AG10803 (cell line): ENCODE measurements around the gene CHRNA7.

Experiments
- DNase-seq: peaks from one replicate; pipeline ENCODE4 v3.0.0; 2010; ENCODE audit warnings: low read depth
- H3K4me3 ChIP-seq: 2 replicates; pipeline ENCODE4 v1.5.1; 2011; ENCODE audit warnings: mild to moderate bottlenecking, low read length, control low read depth
- TF ChIP-seq, protein P1 (sequence below): conservative IDR thresholded peaks from 2 replicates; pipeline ENCODE4 v1.5.1; 2011; ENCODE audit warnings: mild to moderate bottlenecking, low read length, control low read depth, inconsistent platforms

CHRNA7 gene

DNA sequence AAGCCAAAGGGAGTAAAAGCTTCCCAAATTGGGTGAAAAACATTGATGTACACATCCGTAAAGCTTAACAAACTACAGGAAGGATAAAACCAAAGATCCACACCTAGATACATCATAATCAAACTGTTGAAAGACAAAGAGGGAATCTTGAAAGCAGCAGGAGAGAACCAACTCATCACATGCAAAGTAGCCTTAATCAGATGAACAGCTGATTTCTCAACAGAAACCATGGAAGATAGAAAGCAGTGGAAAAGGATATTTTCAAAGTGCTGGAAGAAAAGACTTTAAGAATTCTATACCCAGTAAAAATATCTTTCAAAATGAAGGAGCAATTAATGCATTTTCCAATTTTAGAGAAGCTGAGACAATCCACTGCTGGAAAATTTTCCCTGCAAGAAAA is 36.8 kb downstream of the CHRNA7 start:
- TF ChIP-seq, protein P1, sequence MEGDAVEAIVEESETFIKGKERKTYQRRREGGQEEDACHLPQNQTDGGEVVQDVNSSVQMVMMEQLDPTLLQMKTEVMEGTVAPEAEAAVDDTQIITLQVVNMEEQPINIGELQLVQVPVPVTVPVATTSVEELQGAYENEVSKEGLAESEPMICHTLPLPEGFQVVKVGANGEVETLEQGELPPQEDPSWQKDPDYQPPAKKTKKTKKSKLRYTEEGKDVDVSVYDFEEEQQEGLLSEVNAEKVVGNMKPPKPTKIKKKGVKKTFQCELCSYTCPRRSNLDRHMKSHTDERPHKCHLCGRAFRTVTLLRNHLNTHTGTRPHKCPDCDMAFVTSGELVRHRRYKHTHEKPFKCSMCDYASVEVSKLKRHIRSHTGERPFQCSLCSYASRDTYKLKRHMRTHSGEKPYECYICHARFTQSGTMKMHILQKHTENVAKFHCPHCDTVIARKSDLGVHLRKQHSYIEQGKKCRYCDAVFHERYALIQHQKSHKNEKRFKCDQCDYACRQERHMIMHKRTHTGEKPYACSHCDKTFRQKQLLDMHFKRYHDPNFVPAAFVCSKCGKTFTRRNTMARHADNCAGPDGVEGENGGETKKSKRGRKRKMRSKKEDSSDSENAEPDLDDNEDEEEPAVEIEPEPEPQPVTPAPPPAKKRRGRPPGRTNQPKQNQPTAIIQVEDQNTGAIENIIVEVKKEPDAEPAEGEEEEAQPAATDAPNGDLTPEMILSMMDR: no peak

DNA sequence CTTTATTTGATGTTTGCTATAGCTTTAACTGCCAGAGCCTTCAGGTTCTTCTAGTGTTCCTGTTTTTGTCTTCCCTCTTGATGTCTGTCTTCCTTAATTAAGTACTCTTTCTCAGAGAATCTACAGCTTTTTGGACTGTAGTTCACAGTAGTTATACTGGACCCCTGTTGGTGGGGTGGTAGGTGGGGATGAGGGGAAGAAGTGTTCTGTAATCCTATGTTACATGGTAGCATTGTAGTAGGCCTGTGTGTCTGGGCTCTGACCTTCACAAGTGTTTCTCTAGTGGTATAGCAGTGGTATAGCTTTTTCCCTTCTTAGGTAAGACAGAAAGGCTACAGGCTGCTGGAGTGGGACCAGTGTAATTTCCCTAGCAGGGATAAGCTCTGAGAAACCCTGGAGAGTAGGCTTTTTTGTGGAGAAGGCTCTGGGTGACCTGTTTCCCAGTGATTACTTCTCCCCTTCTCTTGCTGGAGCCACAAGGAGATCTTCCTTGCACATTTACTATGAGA is 59.6 kb downstream of the CHRNA7 start:
- H3K4me3 ChIP-seq: no peak overlapping the region
- TF ChIP-seq, protein P1: no peak

More for the DNA sequence above, 36.8 kb downstream of the CHRNA7 start:
- H3K4me3 ChIP-seq: no peak overlapping the region
- no peak for DNase-seq

GRCh38 chr15:32091505-32092380 is 61.4 kb downstream of the CHRNA7 start:
- TF ChIP-seq, protein P1: no peak
- no peak for DNase-seq
- H3K4me3 ChIP-seq: no peak overlapping the region

More for the DNA sequence above, 59.6 kb downstream of the CHRNA7 start:
- no peak for DNase-seq

DNA sequence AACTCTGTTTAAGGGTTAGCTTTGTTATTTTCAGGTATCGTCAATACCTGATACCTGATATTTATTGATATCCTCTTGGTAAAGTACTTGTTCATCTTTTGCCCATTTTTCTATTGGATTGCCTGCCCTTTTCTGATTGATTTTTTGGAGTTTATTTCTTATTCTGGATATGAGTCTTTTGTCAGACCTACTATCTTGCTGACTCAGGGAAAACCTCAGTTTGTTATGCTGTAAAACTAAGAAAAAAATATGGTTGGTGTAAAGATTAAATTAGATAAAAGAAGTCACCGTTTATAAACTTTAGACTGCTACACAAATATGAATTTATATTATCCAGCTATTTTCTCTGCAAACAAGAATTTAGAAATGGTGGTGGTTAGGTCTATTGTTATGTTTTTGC is 65.9 kb downstream of the CHRNA7 start:
- no peak for DNase-seq
- TF ChIP-seq, protein P1: no peak
- no peak overlapping the region for H3K4me3 ChIP-seq

DNA sequence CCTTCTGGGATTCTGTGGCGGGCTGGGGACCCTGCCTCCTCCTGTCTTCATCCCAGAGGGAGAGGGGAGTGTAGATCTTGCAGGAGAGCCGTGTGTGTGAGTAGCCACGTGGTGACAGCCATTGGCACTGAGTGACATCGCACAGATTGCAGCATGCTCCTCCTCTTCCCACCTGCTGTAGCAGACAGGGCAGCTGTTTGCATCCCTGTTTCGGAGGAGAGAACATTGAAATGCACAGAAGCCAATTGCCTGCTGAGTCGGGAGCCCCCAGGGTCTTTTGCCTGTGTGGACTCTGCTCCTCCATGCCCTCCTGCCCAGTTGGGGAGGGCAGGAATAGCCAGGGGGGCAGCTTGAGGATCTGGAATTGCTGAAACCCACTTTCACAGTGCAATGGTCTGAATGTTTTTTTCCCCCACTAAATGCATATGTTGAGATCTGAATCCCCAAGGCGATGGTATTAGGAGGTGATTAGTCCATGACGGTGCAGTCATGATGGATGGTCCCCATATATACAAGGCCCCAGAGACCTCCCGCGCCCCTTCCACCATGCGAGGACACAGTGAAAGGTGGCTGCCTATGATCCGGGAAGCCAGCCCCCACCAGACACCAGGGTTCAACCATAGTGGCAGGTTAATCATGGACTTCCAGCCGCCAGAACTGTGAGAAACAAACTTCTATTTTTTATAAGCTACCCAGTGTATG is 66.8 kb downstream of the CHRNA7 start:
- no peak for DNase-seq
- no peak overlapping the region for H3K4me3 ChIP-seq
- TF ChIP-seq, protein P1: no peak

DNA sequence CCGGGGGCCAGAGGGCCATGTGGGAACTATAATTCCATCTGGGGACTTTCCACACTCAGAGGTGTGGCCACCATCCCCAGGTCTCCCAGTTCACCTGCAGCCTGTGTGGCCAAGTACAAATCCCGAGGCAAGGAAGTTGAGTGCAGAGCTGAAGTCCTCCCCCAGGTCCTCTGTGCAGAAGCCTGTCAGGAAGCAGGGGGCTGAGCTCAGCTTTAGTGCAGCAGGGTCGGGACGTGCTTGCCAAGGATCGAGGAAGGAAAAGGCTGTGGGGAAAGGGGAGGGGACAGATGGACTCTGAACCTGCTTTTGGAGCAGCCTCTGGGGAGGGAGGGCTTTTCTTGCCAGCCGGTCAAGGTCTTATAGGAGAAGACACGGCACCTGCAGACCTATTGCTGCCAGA is 67.7 kb downstream of the CHRNA7 start:
- TF ChIP-seq, protein P1: no peak
- no peak overlapping the region for H3K4me3 ChIP-seq
- no peak for DNase-seq
